Thoracic aorta (tissue), 2 donors: ENCODE results near the gene BET1L. TPM values are rescaled to one million over a fixed set of nuclear protein-coding genes. Genes with fewer than 3 reads are reported as not detected.

Experiments used
- ATAC-seq: fragments of 150-250 bp; one replicate; pipeline ENCODE4 v1.8.0; 2017; ENCODE audit warnings: low read depth; ENCODE audit not compliant: insufficient number of reproducible peaks, low FRiP score
- DNase-seq: peaks from one replicate; pipeline ENCODE4 v3.0.0-alpha.2; 2020; ENCODE audit warnings: low spot score
- H3K27ac ChIP-seq, 2 donors: fragments of 200-600 bp; sonication (generic); 1 replicate in 1 of 2; 2 replicates in 1 of 2; pipeline ENCODE4 v1.5.1; 2016; ENCODE audit warnings: mild to moderate bottlenecking in 2 of 2, moderate library complexity in 2 of 2
- H3K27me3 ChIP-seq: fragments of 200-600 bp; sonication (generic); replicated peaks from 2 replicates; pipeline ENCODE4 v1.6.0; 2016; ENCODE audit warnings: mild to moderate bottlenecking; ENCODE audit not compliant: insufficient read depth
- H3K36me3 ChIP-seq: fragments of 200-600 bp; sonication (generic); one replicate; pipeline ENCODE4 v1.5.1; 2016
- H3K4me1 ChIP-seq, 2 donors: fragments of 200-600 bp; sonication (generic); 1 replicate in 1 of 2; 2 replicates in 1 of 2; pipeline versions ENCODE4 v1.5.1 to v1.6.0; 2016; ENCODE audit warnings: low read depth in 2 of 2, mild to moderate bottlenecking in 1 of 2; ENCODE audit not compliant: control insufficient read depth in 1 of 2
- H3K4me3 ChIP-seq: fragments of 200-600 bp; sonication (generic); 2 replicates; pipeline ENCODE4 v1.5.1; 2016; ENCODE audit warnings: mild to moderate bottlenecking
- H3K9me3 ChIP-seq: fragments of 200-600 bp; sonication (generic); 2 replicates; pipeline ENCODE4 v1.5.1; 2016
- total RNA-seq, 2 donors: library from RNA; depleted of rRNA; stranded (reverse); fragments of >200 nt; gene quantifications; one replicate each; pipeline versions ENCODE4 v1.1.0 to v1.2.3, GENCODE V29; 2016
- TF ChIP-seq, protein P1 (sequence below): fragments of 200-600 bp; sonication (generic); IDR thresholded peaks from one replicate; pipeline ENCODE4 v1.5.1; 2019; ENCODE audit warnings: antibody characterized with exemption

BET1L gene
- total RNA-seq, 2 donors from 2014 or later: 38.7 to 42.7 TPM

DNA sequence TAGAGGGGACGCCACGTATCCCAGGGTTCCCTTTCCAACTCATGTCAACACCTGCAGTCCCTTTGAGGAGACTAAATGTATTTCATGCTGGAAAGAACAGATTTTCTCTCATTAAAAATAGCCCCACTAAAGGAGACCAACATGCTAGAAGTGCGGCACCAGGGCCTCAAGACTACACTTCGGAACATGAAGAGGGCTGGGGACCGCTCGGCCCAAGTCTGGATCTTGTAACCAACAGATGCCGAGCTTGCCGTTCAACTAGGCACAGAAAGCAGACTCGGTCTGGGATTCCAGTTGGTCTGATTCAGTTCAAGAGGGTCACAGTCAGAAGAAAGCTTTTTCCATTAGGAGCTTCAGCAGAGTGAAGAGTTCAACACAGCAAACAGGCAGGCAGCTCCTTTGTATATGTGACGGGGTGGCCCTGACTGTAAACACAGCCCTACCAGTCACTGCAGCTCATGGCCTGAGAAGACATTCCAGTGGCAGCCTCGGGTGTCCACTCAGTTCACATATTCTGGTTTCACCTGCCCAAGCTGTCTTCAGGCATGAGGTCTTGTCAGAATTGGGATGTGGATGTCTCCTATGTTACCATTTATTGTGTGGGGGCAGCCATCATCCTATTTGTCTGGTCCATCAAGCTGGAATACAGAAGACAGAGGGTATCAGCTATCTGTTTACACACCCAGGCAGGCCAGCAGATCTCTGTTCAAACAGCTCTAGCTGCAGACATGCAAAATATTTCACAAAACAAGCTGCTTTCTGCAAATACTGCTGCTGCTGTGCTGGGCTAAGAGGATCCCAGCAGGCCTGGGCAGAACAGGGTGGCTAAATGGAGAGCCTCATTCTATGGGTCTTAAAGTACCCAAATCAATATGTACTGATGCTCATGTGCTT lies 9.1 kb upstream of the BET1L start:
- Histone ChIP-seq H3K9me3 (no peaks in the 10 kb centered on the region), H3K4me3 (no peak overlapping the region), H3K27ac (no peak overlapping the region), H3K27me3 (no peaks in the 10 kb centered on the region), H3K4me1 (peaks cover 0 to 6% of the 10 kb centered on the region in 2 donors), H3K36me3 (peaks cover 48% of the 10 kb centered on the region)
- TF ChIP-seq, protein P1, sequence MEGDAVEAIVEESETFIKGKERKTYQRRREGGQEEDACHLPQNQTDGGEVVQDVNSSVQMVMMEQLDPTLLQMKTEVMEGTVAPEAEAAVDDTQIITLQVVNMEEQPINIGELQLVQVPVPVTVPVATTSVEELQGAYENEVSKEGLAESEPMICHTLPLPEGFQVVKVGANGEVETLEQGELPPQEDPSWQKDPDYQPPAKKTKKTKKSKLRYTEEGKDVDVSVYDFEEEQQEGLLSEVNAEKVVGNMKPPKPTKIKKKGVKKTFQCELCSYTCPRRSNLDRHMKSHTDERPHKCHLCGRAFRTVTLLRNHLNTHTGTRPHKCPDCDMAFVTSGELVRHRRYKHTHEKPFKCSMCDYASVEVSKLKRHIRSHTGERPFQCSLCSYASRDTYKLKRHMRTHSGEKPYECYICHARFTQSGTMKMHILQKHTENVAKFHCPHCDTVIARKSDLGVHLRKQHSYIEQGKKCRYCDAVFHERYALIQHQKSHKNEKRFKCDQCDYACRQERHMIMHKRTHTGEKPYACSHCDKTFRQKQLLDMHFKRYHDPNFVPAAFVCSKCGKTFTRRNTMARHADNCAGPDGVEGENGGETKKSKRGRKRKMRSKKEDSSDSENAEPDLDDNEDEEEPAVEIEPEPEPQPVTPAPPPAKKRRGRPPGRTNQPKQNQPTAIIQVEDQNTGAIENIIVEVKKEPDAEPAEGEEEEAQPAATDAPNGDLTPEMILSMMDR: no peak
- ATAC-seq (no peak), DNase-seq (no peak)

DNA sequence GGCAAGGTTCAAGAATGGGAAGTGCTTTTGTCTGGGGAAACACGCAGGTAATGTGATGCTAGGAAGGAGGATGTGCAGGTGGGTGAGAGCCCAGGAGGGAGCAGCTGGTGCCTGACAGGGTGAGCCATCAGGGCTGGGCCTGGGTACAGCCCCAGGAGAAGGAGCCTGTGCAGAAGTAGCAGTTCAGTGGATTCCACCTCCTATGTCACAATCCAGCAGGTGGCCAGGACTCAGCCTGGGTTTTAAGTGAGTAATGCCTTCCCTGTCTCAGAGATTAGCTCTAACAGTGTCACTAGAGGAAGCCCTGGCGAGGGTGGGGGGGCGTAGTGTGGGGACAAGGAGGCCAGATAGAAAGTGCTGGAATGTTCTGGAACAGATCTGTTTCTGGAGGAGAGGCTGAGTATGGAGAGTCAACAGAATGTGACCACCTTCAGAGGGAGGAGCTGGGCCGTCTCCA lies 8.4 kb upstream of the BET1L start:
- peaks cover 4 to 14% of the 10 kb centered on the region in 2 donors for H3K4me1 ChIP-seq
- no peaks in the 10 kb centered on the region for H3K9me3 ChIP-seq
- H3K27ac ChIP-seq: no peak overlapping the region
- no peaks in the 10 kb centered on the region for H3K27me3 ChIP-seq
- ATAC-seq (no peak), DNase-seq (no peak)
- peaks cover 55% of the 10 kb centered on the region for H3K36me3 ChIP-seq
- no peak overlapping the region for H3K4me3 ChIP-seq
- TF ChIP-seq, protein P1: no peak

DNA sequence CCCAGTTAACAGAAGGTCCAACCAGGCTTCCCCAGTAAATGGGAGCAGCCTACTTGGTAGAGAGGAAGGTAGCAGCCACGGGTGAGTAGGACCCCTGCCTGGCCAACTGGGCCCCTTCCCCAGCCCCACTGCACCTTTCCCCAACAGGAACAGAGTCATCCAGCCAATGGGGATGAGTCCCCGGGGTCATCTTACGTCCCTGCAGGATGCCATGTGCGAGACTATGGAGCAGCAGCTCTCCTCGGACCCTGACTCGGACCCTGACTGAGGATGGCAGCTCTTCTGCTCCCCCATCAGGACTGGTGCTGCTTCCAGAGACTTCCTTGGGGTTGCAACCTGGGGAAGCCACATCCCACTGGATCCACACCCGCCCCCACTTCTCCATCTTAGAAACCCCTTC lies 6.9 kb upstream of the BET1L start:
- H3K27ac ChIP-seq: no peak overlapping the region
- no peak overlapping the region for H3K4me3 ChIP-seq
- no peak for DNase-seq
- H3K36me3 ChIP-seq: peaks cover 59% of the 10 kb centered on the region
- ATAC-seq: no peak
- no peaks in the 10 kb centered on the region for H3K9me3 ChIP-seq
- H3K27me3 ChIP-seq: no peaks in the 10 kb centered on the region
- peaks cover 18 to 29% of the 10 kb centered on the region in 2 donors for H3K4me1 ChIP-seq
- TF ChIP-seq, protein P1: no peak

DNA sequence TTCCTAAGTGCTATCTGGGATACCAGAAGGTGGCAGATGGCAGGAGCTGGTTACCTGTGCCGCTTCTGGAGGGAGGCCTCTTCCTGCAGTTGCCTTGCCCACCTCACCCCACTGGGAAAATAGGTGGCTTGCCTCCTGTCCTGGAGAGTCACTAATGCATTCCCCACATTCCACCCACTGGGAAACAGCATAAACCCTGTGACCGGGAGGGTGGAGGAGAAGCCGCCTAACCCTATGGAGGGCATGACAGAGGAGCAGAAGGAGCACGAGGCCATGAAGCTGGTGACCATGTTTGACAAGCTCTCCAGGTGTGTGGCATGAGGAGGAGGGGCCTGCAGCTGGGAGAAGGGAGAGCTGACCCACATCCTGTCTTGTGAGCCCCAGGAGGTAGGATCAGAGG lies 5.9 kb upstream of the BET1L start:
- DNase-seq: no peak
- Histone ChIP-seq H3K9me3 (no peaks in the 10 kb centered on the region), H3K27me3 (no peaks in the 10 kb centered on the region), H3K4me3 (no peak overlapping the region), H3K27ac (no peak overlapping the region), H3K36me3 (peaks cover 53% of the 10 kb centered on the region), H3K4me1 (peaks cover 18 to 30% of the 10 kb centered on the region in 2 donors)
- ATAC-seq: no peak
- TF ChIP-seq, protein P1: no peak

DNA sequence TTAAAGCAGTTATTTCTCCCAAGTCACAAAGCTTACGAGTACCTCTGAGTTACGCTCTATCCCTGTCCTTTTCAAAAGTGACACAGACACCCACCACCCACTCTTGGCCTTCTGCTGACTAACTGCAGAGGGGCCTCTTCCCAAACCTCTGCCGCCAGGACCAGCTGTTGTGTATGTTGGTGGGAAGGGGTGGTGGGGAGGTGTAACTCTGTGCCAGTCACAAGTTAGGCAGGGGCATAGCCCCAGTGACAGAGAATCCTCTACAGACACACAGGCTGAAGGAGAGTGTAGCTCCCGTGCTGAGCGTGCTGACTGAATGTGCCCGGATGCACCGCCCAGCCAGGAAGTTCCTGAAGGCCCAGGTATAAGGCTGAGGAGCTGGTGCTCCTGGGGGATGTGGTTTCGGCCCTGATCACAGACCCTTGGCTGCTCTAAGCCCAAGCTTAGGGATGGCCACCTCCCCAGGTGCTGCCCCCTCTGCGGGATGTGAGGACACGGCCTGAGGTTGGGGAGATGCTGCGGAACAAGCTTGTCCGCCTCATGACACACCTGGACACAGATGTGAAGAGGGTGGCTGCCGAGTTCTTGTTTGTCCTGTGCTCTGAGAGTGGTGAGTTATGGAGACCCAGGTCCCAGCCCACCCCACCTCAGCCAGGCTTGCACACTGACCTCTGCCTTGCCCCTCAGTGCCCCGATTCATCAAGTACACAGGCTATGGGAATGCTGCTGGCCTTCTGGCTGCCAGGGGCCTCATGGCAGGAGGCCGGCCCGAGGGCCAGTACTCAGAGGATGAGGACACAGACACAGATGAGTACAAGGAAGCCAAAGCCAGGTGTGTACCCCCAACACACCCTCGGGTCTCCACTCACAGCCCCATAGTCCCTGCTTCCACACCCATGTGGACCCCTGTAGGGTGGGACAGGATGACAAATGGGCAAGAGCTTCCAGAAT lies 5.2 kb upstream of the BET1L start:
- Histone ChIP-seq H3K9me3 (no peaks in the 10 kb centered on the region), H3K27ac (no peak overlapping the region), H3K4me3 (no peak overlapping the region), H3K36me3 (peaks cover 52% of the 10 kb centered on the region), H3K4me1 (peaks cover 18 to 30% of the 10 kb centered on the region in 2 donors), H3K27me3 (no peaks in the 10 kb centered on the region)
- ATAC-seq: no peak
- no peak for DNase-seq
- TF ChIP-seq, protein P1: no peak
